Fibroblast of skin of back (primary cell): Measurements from ENCODE around the gene ZNG1F.
A peak's percentile ranks its signal among the peaks of the same experiment; 100 is the strongest.
"Not testable (repeated sequence)": the region's sequence is repeated elsewhere in the genome, so short reads cannot be mapped to it uniquely, and the experiment has no call there.

ENCODE experiments used
- DNase-seq: peaks from one replicate; pipeline ENCODE4 v3.0.0-alpha.2; 2013

ZNG1F gene

GRCh38 chr9:41123396-41123795 is 65.7 kb downstream of the ZNG1F start:
- DNase-seq: not testable (repeated sequence)

DNA sequence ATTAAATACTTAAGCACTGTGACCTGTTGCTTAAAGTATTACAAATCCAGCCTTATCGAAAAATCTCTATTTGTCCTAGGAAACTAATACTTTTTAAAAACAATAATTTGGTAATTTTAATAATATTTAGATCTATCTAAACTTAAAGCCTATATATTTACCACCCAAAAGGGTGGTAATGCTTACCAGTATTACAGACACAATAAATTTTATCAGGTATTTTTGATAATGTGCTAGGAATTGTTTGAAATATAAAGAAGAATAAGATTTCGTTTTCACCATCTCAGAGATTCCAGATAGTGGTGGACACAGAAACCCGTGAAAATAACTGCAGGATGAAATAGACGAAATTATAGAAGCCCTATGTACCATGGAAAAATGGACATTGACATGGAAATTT is 68.4 kb downstream of the ZNG1F start:
- DNase-seq: not testable (repeated sequence)

GRCh38 chr9:41119719-41120118 is 69.4 kb downstream of the ZNG1F start:
- not testable (repeated sequence) for DNase-seq

DNA sequence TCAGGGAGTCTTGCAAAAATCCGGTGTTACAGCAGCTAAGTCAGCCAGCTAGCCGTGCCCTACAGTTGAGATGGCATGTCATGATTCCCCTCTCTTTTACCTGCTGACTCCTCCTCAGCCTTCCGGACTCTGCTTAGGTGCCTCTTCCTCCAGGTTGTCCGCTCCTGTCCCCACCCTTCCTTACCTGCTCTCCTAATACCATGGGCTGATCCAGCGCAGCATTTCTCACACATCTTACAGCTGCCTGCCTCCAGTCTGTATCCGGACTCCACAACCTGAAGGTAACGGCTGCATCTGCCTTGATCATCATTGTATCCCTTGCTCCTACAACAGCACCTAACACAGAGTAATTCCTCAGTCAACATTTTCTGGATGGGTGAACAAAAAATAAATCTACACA is 69.8 kb downstream of the ZNG1F start:
- not testable (repeated sequence) for DNase-seq

- not testable (repeated sequence) for DNase-seq
Observed at GRCh38 chr9:41113348-41113747, 75.8 kb downstream of the ZNG1F start.

- not testable (repeated sequence) for DNase-seq
Observed at GRCh38 chr9:41111414-41111813, 77.7 kb downstream of the ZNG1F start.

DNA sequence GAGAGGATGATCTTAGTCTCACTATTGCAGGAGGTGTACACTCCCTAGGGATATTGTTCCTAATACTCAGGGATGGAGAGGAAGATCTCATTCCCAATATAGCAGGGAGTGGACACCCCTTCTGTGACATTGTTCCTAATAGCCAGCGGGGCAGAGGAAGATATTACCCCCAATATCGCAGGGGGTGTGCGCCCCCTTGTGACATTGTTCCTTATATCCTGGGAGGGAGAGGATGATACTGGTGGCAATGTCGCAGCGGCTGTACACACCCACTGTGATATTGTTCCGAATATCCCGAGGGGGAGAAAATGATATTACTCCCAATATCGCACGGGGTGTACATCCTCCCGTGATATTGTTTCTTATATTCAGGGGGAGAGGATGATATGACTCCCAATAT is 78.2 kb downstream of the ZNG1F start:
- not testable (repeated sequence) for DNase-seq

GRCh38 chr9:41109253-41109652 is 79.9 kb downstream of the ZNG1F start:
- DNase-seq: not testable (repeated sequence)

DNA sequence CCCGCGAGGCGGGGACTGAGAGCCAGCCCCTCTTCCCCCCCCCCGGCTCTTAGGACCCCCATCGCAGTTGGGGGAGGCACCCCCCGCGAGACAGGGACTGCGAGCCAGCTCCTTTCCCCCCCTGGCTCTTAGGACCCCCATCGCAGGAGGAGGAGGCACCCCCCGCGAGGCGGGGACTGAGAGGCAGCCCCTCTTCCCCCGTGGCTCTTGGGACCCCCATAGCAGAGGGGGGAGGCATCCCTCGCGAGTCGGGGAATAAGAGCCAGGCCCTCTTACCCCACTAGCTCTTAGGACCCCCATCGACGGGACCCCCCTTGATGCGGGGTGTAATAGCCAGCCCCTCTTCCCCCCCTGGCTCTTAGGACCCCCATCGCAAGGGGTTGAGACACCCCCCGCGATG is 80.3 kb downstream of the ZNG1F start:
- DNase-seq: not testable (repeated sequence)

DNA sequence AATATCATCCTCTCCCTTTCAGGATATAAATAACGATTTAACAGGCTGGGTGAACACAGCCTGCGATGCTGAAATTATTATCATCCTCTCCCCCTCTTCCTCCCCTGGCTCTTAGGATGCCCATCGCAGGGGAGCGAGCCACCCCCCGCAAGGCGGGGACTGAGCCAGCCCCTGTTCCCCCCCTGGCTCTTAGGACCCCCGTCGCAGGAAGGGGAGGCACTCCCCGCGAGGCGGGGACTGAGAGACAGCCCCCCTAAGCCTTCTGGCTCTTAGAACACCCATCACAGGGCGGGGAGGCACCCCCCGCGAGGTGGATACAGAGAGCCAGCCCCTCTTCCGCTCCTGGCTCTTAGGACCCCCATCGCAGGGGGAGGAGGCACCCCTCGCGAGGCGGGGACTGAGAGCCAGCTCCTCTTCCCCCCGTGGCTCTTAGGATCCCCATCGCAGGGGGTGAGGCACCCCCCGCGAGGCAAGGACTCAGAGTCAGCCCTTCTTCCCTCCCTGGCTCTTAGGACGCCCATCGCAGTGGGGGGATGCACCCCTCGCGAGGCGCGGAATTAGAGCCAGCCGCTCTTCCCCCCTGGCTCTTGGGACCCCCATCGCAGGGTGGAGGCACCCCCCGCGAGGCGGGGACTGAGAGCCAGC is 82.5 kb downstream of the ZNG1F start:
- not testable (repeated sequence) for DNase-seq

- DNase-seq: not testable (repeated sequence)
Observed at GRCh38 chr9:41105557-41106253, 83.4 kb downstream of the ZNG1F start.

GRCh38 chr9:41104542-41104941 is 84.6 kb downstream of the ZNG1F start:
- not testable (repeated sequence) for DNase-seq

- DNase-seq: not testable (repeated sequence)
Observed at GRCh38 chr9:41100508-41100907, 88.6 kb downstream of the ZNG1F start.

DNA sequence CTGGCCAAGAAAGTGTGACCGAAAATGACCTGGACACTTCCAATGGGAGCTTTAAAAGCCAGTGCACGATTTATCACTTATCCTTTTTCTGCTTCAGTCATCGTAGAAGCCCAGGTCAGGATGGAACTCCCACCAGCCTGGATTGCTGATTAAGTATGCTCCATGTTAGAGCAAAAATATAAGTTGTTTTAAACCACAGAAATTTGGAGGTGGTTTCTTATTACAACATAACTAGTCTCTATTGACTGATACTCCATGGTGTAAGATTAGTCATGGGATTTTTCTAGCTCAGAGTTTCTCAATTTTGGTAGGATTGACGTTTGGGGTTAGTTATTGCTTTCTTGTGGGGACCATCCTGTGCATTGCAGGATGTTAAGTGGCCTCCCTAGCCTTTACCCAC is 90.4 kb downstream of the ZNG1F start:
- DNase-seq: not testable (repeated sequence)

GRCh38 chr9:41095060-41095459 is 94.1 kb downstream of the ZNG1F start:
- not testable (repeated sequence) for DNase-seq

DNA sequence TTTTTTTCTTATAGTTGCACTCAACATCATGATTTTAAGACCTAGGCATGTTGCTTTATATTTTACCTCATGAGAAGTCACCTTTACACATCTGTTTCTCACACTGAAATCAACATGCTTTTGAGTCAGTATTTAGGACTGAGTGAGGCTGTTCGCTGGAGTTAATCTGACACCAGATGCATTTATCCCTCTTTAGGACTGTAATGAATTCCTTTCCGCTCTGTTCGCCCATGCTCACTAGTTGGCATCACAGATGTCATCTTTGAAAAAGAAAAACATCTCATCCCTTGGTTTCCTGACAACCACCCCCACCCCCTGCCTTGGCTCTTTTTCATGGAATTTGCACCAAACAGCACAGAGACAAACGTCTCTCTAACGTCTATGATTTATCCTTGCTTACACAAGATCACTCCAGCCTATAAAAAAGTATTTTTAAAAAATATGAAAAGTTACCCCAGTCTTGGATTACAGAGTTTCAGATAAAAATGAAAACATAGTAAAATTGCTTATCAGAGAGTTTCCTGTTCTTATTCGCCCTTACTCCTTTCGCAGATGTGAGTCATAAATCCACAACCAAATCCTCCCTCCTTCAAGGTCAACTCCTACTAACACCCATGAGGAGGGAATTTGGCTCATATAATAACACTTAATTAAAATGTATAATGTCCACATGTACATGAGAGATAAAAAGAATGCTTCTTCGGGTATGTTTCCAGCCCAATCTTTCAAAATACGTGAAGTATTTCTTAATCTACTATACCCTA is 94.9 kb downstream of the ZNG1F start:
- DNase-seq: peak; percentile 16

- not testable (repeated sequence) for DNase-seq
Observed at GRCh38 chr9:41090922-41091321, 98.2 kb downstream of the ZNG1F start.

GRCh38 chr9:41090386-41090785 is 98.7 kb downstream of the ZNG1F start:
- not testable (repeated sequence) for DNase-seq

DNA sequence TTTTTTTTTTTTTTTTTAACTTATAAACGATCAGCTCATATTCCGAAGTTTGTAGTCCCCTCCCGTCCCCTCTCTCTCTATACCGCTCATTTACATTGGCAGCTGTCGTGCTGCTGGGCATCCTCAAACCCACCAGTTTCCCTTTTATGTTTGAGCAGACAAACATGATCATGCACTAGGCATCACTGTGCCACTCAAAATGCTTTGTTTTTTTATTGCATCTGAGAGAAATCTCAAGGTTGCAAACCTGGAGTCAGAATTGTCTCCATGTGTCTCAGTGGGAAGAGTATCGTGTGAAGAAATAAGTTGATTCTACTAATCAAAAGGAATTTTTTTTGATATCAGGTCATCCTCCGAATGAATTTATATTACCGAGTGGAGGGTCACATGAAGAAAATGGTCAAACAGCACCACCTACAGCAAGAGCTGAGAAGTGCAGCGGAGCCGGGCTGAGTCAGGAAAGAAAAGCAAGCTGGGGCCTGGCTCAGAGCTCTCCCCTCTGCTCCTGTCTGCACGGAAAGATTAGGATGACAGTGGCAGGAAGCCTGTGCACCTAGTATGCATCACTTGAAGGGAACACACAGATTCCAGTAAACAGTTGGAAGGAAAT is 100.6 kb downstream of the ZNG1F start:
- not testable (repeated sequence) for DNase-seq

- DNase-seq: not testable (repeated sequence)
Observed at GRCh38 chr9:41087929-41088328, 101.2 kb downstream of the ZNG1F start.

GRCh38 chr9:41087157-41087780 is 101.8 kb downstream of the ZNG1F start:
- DNase-seq: not testable (repeated sequence)

GRCh38 chr9:41086685-41087084 is 102.4 kb downstream of the ZNG1F start:
- not testable (repeated sequence) for DNase-seq
